Activated T-helper 1 cell treated with Interleukin-2 at 50 U/mL for 16 hours (primary cell): ENCODE data around the gene METTL9.
"Not testable (repeated sequence)": the region's sequence is repeated elsewhere in the genome, so short reads cannot be mapped to it uniquely, and the experiment has no call there.

Experiments
- DNase-seq: peaks from one replicate; pipeline ENCODE4 v3.0.0-alpha.2; 2020; ENCODE audit warnings: low read depth

The METTL9 gene

DNA sequence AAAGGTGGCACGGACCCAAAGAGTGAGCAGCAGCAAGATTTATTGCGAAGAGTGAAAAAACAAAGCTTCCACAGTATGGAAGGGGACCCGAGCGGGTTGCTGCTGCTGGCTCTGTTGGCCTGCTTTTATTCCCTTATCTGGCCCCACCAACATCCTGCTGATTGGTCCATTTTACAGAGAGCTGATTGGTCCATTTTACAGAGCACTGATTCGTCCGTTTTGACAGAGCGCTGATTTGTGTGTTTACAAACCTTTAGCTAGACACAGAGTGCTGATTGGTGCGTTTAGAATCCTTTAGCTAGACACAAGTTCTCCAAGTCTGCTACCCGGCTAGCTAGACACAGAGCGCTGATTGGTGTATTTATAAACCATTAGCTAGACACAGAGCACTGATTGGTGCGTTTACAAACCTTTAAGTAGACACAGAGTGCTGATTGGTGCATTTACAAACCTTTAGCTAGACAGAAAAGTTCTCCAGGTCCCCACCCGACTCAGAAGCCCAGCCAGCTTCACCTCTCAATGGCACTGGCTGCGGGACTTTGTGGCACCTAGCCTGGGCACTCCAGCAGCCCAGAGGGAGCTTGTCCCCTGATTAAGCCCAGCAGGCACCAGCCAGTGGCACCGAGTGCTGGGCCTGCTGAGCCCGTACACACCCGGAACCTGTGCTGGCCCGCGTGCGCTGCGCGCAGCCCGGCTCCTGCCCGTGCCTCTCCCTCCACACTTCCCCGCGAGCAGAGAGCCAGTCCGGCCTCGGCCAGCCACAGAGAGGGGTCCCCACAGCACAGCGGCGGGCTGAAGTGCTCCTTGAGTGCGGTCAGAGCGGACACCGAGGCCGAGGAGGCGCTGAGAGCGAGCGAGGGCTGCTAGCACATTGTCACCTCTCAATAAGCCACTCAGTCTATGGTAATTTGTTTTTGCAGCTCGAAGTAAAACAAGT lies 37.9 kb downstream of the METTL9 start:
- DNase-seq = no peak

DNA sequence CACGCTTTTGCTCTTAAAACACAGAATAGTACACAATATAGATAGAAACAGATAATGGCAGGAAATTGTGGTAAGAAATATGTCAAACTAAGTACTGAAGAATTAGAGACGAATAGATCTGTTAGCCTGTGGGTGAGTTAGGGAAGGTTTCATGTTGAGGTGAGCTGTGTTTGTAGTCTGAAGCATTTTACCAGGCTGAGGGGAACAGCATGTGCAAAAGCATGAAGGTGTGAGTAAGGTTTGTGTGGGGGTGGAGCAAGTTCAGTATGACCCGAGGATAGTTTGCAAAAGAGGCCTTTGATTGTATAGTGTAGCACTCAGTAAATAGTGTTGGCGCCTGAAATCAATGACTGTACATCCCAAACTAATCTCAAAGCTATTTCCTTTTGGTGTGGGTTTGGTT lies 39.2 kb downstream of the METTL9 start:
- DNase-seq = no peak

DNA sequence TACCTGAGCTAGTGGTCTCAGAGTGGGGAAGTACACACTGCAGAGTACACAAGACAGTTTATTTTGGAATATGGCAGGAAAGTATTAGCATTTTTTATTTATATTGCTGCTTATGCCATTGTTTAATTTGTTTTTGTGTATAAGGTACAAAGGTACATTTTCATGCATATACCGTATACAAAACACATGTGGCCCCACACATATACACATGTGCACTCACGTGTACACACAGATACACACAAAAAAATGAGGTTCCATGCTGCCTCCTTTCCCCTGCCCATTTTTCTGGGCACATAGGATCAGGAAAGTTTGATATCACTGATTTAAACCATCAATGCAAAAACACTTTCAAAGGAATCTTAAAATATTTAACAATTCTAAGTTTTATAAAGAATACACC lies 40.1 kb downstream of the METTL9 start:
- no peak for DNase-seq

DNA sequence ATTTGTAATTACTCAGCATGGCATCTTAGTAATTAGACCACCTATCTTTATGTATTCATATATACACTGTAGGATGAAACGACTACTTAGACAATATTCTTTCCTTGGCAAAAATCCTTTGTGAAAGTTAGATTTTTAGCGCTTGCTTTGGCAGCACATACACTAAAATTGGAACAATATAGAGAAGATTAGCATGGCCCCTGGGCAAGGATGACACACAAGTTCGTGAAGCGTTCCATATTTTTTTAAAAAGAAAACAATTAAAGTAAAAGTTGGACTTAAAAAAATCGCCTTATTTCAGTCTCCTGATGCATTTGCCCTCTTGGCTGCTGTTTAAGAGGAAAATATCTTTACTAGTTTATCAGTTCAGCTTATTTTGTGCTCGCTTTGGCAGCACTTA lies 42.5 kb downstream of the METTL9 start:
- DNase-seq = no peak

DNA sequence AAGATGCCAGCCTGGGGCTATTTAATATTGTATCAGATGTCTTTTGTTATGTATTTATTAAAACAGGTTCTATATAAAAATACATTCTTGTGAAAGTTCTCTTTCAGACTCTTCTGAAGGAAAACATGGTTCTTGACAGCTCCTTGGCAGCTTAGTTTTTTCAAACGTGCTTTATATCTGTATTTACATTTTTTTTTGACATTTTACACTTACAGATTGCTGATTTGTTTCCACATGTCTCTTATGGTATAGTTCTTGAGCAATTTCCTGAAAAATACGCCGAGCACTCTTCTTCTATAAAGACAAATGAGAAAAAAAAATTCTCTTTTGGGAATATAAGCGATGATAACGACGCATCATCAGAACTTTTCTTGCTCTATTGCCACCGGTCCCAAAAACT lies 43.5 kb downstream of the METTL9 start:
- DNase-seq = no peak

DNA sequence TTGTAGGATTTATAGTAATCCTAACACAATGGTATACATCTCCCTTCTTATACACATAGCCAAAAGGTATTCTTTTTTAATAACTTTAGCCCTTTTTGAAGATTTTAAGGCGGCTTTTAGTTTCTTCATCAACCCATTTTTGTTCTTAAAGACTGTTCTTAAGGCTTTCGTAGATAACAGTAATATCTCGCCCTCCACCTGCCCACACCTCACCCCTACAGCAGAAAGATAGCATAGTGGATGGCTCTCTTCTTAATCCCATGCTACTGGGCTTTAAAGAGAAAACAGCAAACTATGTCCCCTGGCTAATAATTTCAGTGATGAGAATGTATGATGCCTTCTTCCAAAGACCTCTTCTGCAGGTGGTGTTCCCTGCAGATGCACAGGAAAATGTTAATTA lies 44.4 kb downstream of the METTL9 start:
- no peak for DNase-seq

DNA sequence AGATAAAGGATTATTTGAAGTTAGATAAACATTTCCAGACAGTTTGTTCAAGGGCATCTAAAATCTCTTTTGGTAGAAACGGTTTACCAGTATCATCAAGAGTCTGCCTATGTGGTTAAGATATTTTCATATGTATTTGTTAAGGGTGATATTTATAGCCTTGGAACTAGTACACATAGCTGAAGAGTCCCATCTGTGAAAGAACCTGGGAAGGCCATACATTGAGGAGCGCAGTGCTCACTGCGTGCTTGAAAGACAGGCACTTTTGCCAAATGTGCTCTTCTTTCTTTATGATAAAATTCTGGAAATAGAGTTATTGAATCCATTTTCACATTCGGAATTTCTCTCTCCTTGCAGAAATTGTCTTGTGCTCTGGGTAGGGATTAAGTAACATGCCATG lies 45.3 kb downstream of the METTL9 start:
- no peak for DNase-seq

DNA sequence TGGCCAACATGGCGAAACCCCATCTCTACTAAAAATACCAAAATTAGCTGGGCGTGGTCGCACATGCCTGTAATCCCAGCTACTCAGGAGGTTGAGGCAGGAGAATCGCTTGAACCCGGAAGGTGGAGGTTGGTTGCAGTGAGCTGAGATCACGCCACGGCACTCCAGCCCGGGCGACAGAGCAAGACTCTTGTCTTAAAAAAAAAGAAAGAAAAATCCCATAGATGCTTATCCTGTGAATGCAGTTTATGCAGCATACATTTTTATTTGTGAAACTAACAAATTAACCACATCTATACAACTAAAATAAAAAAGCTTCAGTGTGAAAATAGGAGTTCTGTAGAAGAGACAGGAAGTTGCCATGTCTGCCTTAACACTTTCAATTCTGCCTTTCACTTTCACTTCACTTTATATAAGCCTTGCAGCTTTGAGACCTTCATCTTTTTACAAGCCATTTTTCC lies 45.9 kb downstream of the METTL9 start:
- DNase-seq = no peak

DNA sequence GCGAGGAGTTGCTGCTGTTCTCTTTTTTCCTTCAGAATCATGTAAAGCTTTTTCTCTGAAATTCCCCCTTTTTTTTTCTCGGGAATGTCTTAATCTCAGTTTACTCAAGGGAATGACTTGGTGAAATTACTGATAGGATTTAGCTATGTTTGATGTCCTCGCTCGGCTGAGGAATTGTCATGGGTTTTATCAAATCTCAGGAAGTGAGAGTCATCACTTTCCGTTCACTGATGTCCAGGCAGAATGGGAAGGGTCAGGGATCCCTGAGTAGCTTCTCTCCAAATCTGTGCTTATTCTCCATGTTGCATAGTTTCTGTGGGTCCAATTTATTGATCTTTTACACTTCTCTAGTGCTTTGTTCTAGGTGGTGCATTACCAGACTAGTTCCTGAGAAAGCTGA lies 46.7 kb downstream of the METTL9 start:
- DNase-seq = no peak

DNA sequence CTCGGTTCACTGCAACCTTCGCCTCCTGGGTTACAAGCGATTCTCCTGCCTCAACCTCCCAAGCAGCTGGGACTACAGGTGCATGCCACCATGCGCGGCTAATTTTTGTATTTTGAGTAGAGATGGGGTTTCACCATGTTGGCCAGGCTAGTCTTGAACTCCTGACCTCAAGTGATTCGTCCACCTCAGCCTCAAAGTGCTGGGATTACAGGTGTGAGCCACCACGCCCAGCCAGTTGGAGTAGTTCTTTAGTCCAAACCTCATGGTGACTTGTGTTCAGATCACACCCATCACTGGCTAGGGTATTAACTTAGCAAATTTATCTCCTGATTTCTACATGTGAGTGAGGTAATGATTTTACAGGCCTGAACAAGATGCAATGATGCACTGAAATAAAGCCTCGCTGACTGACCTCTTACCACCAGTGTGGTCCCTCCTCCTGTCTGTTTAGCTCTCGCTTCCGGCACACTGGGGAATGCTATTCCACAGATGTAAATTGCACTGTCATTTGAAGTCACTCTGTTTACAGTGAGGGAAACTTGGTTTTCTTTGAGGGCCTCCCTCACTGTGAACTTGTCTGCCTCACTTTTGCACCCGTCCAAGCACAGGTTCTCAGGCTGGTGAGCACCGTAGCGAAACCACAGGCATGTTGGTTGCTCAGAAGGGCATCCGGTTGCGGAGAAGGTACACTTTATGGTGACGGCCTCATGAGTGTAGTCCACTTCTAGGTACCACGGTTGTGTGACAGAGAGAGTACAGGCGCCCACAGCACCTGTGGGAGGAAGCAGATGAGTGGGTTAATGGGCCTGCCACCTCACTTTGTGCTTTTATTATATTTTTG lies 47.6 kb downstream of the METTL9 start:
- DNase-seq = peak; percentile 62

DNA sequence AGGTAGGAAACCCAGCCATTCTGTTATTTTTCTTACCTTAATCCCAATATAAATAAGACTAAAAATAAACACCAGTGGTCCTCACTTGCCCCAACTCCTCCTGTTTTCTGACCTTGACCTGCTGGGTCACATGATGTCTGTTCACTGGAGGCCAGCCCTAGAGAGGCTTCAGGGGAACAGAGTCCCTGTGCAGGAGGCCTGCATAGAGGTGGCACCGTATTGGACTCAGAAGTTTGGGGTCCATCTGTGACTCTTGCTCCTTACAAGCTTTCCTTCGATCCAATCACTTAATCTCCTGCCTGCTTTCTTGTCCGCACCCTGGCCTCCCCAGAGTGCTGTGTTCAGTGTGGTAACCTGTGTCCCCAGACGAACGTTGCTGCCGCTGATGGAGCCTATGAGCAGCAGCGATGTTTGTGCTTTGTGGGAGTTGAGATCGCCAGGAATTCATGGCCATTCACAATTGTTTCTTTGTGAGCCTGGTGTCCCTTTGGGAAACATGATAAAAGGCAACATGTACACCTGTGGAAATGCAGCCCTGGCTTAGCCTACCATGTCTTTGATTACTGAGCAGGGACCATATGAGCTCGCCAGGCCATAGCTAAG lies 48.3 kb downstream of the METTL9 start:
- no peak for DNase-seq

DNA sequence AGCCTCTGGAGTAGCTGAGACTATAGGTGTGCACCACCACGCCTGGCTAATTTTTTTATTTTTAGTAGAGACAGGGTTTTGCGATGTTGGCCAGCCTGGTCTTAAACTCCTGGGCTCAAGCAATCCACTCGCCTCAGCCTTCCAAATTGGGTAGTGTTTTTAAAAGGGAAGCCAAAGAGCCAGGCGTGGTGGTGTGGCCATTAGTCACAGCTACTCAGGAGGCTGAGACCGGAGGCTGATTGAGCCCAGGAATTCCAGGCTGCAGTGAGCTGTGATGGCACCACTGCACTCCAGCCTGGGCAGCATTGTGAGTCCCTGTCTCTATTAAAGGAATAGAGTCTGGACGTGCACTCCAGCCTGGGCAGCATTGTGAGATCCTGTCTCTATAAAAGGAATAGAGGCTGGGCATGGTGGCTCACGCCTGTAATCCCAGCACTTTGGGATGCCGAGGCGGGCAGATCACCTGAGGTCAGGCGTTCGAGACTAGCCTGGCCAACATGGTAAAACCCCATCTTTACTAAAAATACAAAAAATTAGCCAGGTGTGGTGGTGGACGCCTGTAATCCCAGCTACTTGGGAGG lies 50.5 kb downstream of the METTL9 start:
- not testable (repeated sequence) for DNase-seq

DNA sequence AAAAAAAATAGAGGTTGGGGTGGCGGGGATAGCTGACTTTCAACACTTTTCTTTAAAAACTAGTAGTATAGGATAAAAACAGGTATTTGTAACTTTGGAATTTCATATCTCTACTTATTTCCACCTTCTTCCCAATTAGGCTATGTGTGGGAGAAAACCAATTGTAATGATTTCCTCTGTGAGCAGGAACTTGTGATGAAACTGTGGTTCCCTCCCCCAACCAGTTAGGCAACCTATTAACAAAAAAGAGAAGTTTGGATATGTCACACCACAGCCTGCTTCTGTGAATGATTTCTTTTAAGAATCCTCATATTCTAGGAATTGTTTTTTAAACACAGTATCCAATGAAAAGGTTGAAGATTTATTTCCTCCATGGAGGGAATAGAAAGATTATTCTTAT lies 51.1 kb downstream of the METTL9 start:
- no peak for DNase-seq

DNA sequence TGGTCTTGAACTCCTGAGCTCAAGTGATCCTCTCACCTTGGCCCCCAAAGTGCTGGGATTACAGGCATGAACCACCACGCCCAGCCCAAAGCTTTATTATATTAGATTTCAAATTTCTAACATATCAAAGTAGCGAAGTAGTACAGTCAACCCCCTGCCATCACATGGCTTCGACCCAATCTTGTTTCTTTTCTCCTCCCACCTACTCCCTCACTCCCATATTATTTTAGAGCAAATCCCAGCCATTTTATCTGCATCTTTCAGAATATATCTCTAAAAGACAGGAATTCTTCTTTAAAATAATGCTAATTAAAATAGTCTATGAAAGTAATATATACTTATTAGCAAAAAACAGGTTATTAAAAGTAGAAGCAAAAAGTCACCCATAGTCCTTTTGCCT lies 52.1 kb downstream of the METTL9 start:
- no peak for DNase-seq

DNA sequence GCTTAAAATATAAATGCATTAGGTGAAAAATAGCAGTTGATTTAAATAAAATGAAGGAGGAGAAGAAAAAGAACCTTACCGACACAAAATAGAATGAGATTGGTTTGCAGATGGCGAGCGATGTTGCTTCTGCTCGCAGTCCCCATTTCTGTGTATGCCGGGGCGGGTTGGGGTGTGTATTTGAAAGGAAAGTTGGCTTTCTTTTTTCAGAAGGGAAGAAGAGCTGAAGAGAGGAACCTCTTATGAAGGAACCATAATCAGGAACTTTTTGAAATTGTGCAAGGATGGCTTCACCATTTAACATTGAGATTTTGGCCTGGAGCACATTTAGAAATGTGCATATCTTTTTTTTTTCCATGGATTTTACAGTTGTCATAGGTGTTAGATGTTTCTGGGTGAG lies 53.1 kb downstream of the METTL9 start, which contains the start of gene IGSF6:
Gene IGSF6 (minus strand): TSS at position 156 of the 400 bp plus-strand sequence. CDS start 10 bp downstream, at position 146.
- DNase-seq = no peak

DNA sequence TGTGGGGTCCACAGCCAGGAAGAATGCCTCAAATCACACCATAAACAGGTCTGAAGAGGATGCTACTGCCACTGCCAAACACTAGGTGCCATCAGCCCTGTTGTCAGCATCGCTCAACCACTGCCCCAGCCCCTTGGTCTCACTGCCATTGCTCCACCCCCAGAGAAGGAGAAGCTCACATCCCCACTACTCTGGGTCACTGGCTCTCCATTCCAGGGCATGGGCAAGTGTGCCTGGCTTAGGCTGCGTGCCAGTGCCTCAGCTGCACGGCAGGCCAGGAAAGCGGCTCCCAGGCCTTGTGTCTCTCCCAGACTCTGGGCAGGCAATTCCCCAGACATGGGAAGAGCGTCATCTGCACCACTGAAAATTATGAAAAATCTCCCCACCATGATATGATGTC lies 54.2 kb downstream of the METTL9 start:
- no peak for DNase-seq

DNA sequence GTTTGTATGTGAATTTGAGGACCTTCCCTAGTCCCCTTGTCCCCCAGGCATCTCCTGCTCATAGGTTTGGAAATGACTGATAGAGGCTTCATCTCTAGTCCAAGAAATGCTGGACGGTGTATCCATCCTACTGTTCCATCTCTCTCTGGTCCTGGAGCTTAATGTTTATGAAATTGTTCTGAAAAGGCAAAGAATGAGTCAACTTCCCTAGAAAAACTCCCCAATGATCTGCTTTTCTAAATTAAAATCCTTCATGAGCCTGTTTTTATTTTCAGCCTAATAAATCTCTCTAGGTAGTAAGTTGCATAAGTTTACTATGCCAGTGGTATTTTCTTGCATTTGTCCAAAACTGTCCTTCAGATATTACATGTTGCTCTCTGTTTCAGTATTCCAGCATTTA lies 55.1 kb downstream of the METTL9 start:
- no peak for DNase-seq

DNA sequence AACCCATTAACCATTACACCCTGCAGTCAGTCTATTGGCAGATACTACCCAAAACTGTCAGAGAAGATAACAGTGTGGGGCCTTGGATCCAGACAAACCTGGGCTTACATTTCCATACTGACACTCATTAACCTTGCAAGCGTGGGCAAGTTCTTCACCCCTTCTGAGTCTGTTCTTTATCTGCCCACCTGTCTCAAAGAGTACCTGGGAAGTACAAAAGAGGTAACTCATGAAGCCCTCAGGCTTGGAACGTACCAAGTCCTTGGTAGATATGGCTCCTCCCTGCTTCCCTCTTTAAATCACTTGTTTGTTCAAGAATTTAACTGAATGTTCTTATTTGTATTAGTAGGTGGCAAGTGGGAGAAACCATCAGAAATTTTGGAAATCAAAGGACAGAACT lies 55.5 kb downstream of the METTL9 start:
- DNase-seq = no peak

DNA sequence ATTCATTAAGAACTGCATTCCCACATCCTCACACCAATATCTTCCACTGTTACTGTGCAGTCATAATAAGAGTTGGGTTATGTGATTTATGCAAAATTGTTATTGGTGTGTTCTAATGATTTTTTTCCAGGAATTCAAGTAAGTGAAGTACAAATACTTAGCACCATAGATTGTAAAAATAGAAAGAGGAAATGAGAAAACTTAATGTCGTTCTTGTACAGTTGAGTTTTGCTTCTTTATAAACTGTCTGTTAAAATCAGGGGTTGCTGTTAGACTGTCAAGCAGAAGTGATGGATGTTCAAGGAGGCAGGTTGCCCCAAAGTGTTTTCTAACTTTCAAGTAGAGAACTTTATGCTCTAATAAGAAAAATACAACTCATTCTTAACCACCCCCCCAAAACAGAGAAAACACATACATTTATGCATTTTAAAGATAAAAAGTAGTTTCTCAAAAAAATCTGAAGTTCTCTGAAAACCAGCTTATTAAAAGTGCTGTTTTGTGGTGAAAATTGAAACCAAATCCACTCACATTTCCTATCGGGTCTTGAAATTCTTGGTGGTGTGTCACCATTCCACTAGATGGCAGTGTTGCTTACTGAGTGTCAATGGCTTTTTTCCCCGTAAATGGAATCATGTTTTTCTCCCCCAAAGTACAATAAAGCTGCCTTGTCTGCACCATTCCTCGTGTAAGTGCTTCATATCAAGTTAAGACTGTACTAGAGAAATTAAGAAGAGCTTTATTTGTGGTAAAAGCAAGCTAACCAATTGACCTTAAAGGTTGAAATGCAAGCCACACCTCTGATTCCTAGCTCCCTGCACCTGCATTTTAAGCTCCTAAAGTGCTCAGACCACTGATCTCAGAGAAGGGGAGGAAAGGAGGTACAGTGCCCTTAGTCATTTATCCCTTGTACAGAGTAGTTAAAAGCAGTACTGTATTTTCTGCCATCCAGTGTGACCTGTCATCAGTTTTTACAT lies 57.7 kb downstream of the METTL9 start:
- DNase-seq = no peak

DNA sequence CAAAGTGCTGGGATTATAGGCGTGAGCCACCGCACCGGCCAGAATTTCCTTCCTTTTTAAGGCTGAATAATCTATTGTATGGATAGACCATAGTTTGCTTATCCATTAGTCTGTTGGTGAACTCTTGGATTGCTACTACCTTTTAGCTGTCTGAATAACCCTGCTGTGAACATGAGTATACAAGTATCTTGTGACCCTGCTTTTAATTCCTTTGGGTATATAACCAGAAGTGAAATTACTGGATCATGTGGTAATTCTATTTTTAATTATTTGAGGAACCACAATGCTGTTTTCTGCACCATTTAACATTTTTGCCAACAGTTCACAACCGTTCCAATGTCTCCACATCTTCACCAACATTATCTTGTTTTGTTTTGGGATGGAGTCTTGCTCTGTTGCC lies 59.7 kb downstream of the METTL9 start:
- no peak for DNase-seq
